HEK293 (cell line): ENCODE results near the gene RHOT2.
A peak's percentile ranks its signal among the peaks of the same experiment; 100 is the strongest.

ENCODE experiments used
- CTCF ChIA-PET: fragments of 350-600 bp; formaldehyde crosslinking; extraction: SDS; loops from one replicate; lab custom pipeline; 2021; ENCODE audit warnings: antibody characterized with exemption; lab: Yijun Ruan, JAX
- POLR2A ChIA-PET: fragments of 300-600 bp; formaldehyde crosslinking; extraction: SDS; loops from one replicate; lab custom pipeline; 2020; ENCODE audit warnings: antibody characterized with exemption, inconsistent platforms; lab: Yijun Ruan, JAX
- H3K27ac ChIP-seq: fragments of 200-500 bp; sonication (Bioruptor generic); 2 replicates; pipeline ENCODE4 v1.5.1; 2014; ENCODE audit warnings: low read depth, low read length, control low read depth, inconsistent platforms; ENCODE audit errors: extremely low read depth
- H3K36me3 ChIP-seq, 2 experiments: fragments of 200-500 bp in 1 of 2; sonication (Bioruptor generic) in 1 of 2; 1 replicate in 1 of 2; 2 replicates in 1 of 2; pipeline ENCODE4 v1.5.1; 2014 to 2017; ENCODE audit warnings: inconsistent platforms in 2 of 2, low read length in 2 of 2; ENCODE audit not compliant: control insufficient read depth in 2 of 2, insufficient read depth in 1 of 2
- H3K4me1 ChIP-seq: fragments of 200-500 bp; sonication (Bioruptor generic); 2 replicates; pipeline ENCODE4 v1.5.1; 2014; ENCODE audit warnings: mild to moderate bottlenecking, low read length, inconsistent platforms; ENCODE audit not compliant: control insufficient read depth, insufficient read depth
- H3K4me3 ChIP-seq: 2 replicates; pipeline ENCODE4 v1.5.1; 2011; ENCODE audit warnings: low read depth, mild to moderate bottlenecking, control low read depth, low read length, moderate library complexity
- H3K9me3 ChIP-seq: fragments of 200-500 bp; sonication (Bioruptor generic); 2 replicates; pipeline ENCODE4 v1.5.1; 2014; ENCODE audit warnings: low read depth, low read length, inconsistent platforms; ENCODE audit not compliant: control insufficient read depth, insufficient read depth
- HIC1 ChIP-seq: fragments of 450-650 bp; formaldehyde crosslinking; IDR thresholded peaks from 2 replicates; pipeline ENCODE4 v1.5.1; 2016; ENCODE audit warnings: missing biosample characterization, missing genetic modification characterization
- KLF17 ChIP-seq: fragments of 450-650 bp; formaldehyde crosslinking; IDR thresholded peaks from 2 replicates; pipeline ENCODE4 v1.5.1; 2016; ENCODE audit warnings: missing biosample characterization, missing genetic modification characterization
- PATZ1 ChIP-seq: fragments of 450-650 bp; formaldehyde crosslinking; IDR thresholded peaks from 2 replicates; pipeline ENCODE4 v1.5.1; 2016; ENCODE audit warnings: missing biosample characterization, missing genetic modification characterization
- SCRT1 ChIP-seq: fragments of 450-650 bp; formaldehyde crosslinking; IDR thresholded peaks from 2 replicates; pipeline ENCODE4 v1.5.1; 2016; ENCODE audit warnings: missing biosample characterization, missing genetic modification characterization, borderline replicate concordance
- SP7 ChIP-seq: fragments of 450-650 bp; formaldehyde crosslinking; IDR thresholded peaks from 2 replicates; pipeline ENCODE4 v1.5.1; 2016; ENCODE audit warnings: missing biosample characterization, missing genetic modification characterization
- TCF7L2 ChIP-seq: IDR thresholded peaks from 2 replicates; pipeline ENCODE4 v1.6.1; 2011; ENCODE audit warnings: low read depth, mild to moderate bottlenecking, inconsistent platforms, low read length, moderate library complexity, borderline replicate concordance
- ZBTB49 ChIP-seq: fragments of 450-650 bp; formaldehyde crosslinking; IDR thresholded peaks from 2 replicates; pipeline ENCODE4 v1.5.1; 2016; ENCODE audit warnings: missing biosample characterization, missing genetic modification characterization, low read depth
- ZBTB8A ChIP-seq: fragments of 450-650 bp; formaldehyde crosslinking; IDR thresholded peaks from 2 replicates; pipeline ENCODE4 v1.5.1; 2016; ENCODE audit warnings: missing biosample characterization, missing genetic modification characterization
- ZEB2 ChIP-seq: fragments of 450-650 bp; formaldehyde crosslinking; IDR thresholded peaks from 2 replicates; pipeline ENCODE4 v1.5.1; 2016; ENCODE audit warnings: missing biosample characterization, missing genetic modification characterization
- ZFP37 ChIP-seq: fragments of 450-650 bp; formaldehyde crosslinking; IDR thresholded peaks from 2 replicates; pipeline ENCODE4 v1.5.1; 2016; ENCODE audit warnings: missing biosample characterization, missing genetic modification characterization
- ZNF184 ChIP-seq: fragments of 450-650 bp; IDR thresholded peaks from 2 replicates; pipeline ENCODE4 v1.5.1; 2018; ENCODE audit warnings: missing biosample characterization, mild to moderate bottlenecking, missing genetic modification characterization
- ZNF280C ChIP-seq: fragments of 450-650 bp; formaldehyde crosslinking; IDR thresholded peaks from 2 replicates; pipeline ENCODE4 v1.5.1; 2016; ENCODE audit warnings: missing biosample characterization, missing genetic modification characterization
- ZNF433 ChIP-seq: fragments of 450-650 bp; formaldehyde crosslinking; IDR thresholded peaks from 2 replicates; pipeline ENCODE4 v1.5.1; 2016; ENCODE audit warnings: missing biosample characterization, missing genetic modification characterization, low read depth
- ZNF518A ChIP-seq: fragments of 450-650 bp; formaldehyde crosslinking; conservative IDR thresholded peaks from 2 replicates; pipeline ENCODE4 v1.5.1; 2016; ENCODE audit warnings: low read depth, missing biosample characterization, missing genetic modification characterization
- ZNF600 ChIP-seq: fragments of 450-650 bp; formaldehyde crosslinking; IDR thresholded peaks from 2 replicates; pipeline ENCODE4 v1.5.1; 2016; ENCODE audit warnings: missing biosample characterization, missing genetic modification characterization
- ZNF629 ChIP-seq: fragments of 450-650 bp; formaldehyde crosslinking; IDR thresholded peaks from 2 replicates; pipeline ENCODE4 v1.5.1; 2017; ENCODE audit warnings: missing biosample characterization, missing genetic modification characterization
- ZNF639 ChIP-seq: fragments of 450-650 bp; formaldehyde crosslinking; IDR thresholded peaks from 2 replicates; pipeline ENCODE4 v1.5.1; 2016; ENCODE audit warnings: missing biosample characterization, missing genetic modification characterization
- ZNF664 ChIP-seq: fragments of 450-650 bp; formaldehyde crosslinking; IDR thresholded peaks from 2 replicates; pipeline ENCODE4 v1.5.1; 2016; ENCODE audit warnings: missing biosample characterization, missing genetic modification characterization
- ZNF785 ChIP-seq: fragments of 450-650 bp; formaldehyde crosslinking; IDR thresholded peaks from 2 replicates; pipeline ENCODE4 v1.5.1; 2016; ENCODE audit warnings: missing biosample characterization, missing genetic modification characterization

Gene RHOT2

GRCh38 chr16:626787-627453, 41.0 kb upstream of the RHOT2 start:
- Histone ChIP-seq H3K27ac (no peak overlapping the region), H3K9me3 (no peaks in the 10 kb centered on the region), H3K4me1 (peaks cover 2% of the 10 kb centered on the region; the same call in 1 of the 2 replicates), H3K36me3 (no peaks in the 10 kb centered on the region), H3K4me3 (no peak overlapping the region)
- ChIA-PET POLR2A (no interaction called here), CTCF (no interaction called here)
- TF ChIP-seq ZNF280C (no peak), KLF17 (tag by site-specific recombination) (0 out of 2 replicates have a peak, but pooled peaks have one; percentile 25), PATZ1 (tag by site-specific recombination) (peak; percentile 36; the same call in 1 of the 2 replicates), ZNF785 (tag by site-specific recombination) (0 out of 2 replicates have a peak, but pooled peaks have one; percentile 31), ZNF664 (tag by site-specific recombination) (no peak), SP7 (tag by site-specific recombination) (peak; percentile 47; the same call in 1 of the 2 replicates), TCF7L2 (no peak), ZFP37 (peak; percentile 60; the same call in 1 of the 2 replicates), ZNF518A (tag by site-specific recombination) (no peak), ZEB2 (tag by site-specific recombination) (peak; percentile 80), HIC1 (tag by site-specific recombination) (peak; percentile 73), ZBTB8A (peak; percentile 73), ZBTB49 (tag by site-specific recombination) (no peak), ZNF639 (tag by site-specific recombination) (peak; percentile 72), ZNF433 (tag by site-specific recombination) (no peak), ZNF184 (0 out of 2 replicates have a peak, but pooled peaks have one; percentile 53), ZNF629 (tag by site-specific recombination) (peak; percentile 73), SCRT1 (tag by site-specific recombination) (0 out of 2 replicates have a peak, but pooled peaks have one; percentile 47), ZNF600 (peak; percentile 96)
